Myocyte (in vitro differentiated cells): ENCODE results near the gene BNC2. TPM values are rescaled to one million over a fixed set of nuclear protein-coding genes. Genes with fewer than 3 reads are reported as not detected.

Experiments used
- DNase-seq: peaks from one replicate; pipeline ENCODE4 v3.0.0-alpha.2; 2012; ENCODE audit warnings: low read depth
- total RNA-seq: library from RNA; depleted of rRNA; stranded (reverse); fragments of >200 nt; gene quantifications from 2 replicates; pipeline ENCODE4 v1.2.3, GENCODE V29; 2014

Gene BNC2
- total RNA-seq, 1 donor from 2014 or later = 32.4 TPM

DNA sequence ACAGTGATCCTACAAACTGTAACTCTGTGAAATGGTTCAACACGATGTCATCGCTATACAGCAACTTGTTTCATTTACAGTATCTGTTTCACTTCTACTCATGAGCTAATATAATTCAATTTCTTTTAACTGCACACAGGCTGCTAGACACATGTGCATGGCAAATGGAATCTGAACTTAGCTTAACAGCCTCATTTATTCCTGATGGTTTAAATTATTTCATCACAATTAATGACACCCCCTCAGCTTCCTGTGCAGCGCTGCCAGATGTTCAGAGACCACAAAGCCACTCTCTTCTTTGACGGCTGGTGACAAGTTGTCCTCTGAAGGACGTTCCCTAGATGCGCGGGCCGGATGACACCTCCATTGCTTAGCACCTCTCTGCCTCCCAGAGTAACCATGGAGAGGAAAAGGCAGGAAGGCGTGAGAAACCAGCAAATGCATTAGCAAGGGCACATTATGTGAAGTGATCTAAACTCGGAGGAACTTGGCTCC, 191.1 kb downstream of the BNC2 start:
- DNase-seq = no peak

DNA sequence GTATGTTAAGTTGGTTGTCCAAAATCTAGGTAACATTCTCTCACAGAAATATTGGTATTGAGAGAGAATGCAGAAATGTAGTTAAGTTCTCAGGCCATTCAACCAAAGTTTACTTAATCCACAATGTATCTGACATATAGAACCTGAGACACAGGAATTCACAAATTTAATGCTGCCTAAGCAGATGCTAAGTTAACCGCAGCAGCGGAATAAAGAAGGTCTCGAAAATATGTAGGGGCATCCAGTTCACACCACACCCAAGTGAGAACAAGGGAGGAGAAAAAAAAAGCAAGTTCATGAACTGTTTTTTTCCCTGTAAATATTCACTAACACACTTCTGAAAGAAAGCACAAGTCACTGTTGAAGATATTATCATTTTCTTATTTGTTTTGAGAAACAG, 194.0 kb downstream of the BNC2 start:
- no peak for DNase-seq

DNA sequence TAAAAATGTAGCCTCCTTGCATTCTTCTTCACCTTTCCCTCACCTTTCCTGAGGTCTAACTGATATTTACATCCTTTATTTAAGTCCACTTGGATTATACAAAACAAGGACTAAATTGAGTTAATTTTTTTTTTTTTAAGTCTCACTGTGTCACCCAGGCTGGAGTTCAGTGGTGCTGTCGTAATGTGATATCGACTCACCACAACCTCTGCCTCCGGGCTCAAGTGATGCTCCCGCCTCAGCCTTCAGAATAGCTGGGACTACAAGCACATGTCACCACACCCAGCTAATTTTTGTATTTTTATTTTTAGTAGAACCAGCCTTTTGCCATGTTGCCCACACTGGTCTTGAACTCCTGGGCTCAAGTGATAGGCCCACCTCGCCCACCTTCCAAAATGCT, 195.3 kb downstream of the BNC2 start:
- peak; percentile 31 for DNase-seq

DNA sequence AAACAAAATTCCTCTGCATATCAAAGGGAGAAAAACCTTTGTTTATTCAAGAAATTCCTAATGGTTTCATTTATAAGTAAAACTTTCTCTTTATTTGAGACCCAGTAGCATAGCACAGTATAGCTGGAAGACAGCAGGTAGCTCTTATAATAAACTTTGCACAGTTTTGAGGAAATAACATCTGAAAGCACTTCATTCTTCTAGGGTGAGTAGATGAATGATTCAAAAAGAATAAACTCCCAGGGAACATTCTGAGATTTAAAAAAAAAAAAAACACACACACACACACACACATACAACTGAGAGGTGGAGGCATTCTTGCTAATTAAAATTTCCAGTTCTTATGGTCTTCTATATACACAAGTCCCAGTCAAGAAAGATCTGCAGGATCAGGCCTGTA, 197.3 kb downstream of the BNC2 start:
- no peak for DNase-seq

DNA sequence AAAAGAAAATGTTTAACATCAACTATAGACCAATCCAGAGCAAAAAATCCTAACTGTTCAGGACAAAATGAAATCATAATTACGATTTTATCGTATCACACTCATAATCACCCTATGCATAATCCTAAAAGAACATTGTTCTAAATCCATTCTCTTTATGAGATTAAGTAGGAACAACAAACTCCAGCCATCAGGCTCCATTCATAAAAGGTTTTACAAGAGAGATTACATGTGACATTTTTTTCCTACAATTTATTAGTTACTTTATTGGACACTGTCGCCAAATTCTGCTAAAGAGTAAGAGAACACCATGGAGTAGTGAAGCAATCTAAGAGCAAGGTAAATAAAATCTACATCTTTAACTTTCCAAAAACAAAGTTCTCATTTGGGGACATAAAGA, 198.0 kb downstream of the BNC2 start:
- no peak for DNase-seq

DNA sequence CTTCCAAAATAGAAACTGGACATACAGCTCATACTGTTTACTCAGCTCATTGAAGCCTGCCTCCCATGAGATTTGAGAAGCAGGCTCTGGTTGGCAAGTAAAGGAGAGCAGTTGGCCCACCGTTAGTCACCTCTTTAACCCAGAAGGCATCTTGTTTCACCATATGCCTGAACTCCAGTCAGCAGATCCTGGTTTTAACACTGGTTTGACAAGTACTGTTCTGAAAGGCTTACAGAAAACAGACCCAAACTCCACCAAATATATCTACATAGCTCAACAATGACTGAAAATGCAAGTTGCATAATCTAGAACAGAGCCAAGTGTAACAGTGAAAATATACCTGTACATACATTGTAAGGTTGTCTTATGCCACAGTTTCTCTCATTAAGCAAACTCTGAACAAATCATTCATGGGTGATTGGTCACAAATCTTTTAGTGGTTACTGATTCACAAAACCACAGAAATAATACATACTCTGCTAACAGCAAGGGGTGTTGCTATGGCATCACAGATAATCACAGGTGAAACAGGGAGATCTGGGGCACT, 198.8 kb downstream of the BNC2 start:
- DNase-seq = peak; percentile 64

DNA sequence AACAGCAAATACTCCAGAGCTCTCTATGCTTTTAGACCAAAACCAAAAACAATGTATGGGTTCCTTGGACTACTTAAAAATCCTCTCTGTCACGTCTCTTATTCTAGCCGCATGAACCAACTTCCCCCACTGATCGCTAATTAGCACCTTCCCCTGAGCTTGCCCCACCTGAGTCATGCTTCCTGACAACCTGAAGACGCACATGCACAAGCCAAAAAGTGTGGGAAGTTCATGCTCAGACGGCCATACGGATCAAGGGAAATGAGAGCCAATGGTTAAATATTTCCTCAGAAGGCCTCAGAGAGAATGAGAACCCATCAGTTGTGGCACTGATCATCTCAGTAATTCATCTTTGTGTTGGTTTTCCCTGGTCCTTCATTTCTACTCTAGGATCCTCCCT, 199.7 kb downstream of the BNC2 start:
- DNase-seq = no peak

DNA sequence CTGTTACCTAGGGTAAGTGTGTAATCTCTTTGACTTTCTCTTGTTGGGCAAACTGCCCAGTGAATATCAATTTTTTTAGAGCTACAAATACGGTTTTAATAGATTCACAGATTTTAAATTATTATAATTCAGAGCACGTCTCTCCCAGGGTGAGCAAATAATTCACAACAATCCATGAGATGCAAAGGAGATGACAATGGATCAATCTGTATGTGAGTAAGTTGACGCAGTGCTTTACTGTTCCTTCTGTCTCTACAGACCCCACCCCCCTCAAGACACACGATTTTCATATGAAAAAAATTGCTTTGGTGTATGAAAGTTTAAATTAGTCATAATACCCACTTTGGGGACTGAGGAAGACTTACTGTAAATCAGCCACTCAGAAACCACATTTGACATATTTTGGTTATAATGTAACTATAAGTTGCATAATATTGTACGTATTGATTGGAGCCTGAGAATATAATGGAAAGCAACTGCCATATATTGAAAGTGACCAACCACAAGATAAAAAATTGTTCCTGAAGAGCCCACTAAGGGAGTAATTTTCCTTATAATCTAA, 201.7 kb downstream of the BNC2 start:
- DNase-seq = no peak

DNA sequence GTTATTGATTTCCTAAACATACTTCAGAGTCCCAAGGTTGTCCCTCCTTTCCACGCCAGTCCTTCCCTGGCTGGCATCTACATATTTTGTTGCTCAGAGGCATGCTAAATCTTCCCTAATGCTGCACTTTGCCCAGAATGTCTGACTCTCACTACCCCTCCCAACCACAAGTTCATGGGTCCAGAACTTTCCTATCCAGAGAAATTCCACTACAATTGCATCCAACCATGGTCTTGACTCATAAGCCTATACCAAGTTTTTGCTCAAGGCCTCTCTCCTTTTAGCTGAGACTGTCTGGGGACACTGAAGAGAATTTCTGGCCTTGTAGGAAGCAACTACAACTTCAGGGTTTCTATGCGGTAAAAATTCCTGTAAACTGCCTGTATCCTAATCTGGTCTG, 206.3 kb downstream of the BNC2 start:
- DNase-seq = no peak

DNA sequence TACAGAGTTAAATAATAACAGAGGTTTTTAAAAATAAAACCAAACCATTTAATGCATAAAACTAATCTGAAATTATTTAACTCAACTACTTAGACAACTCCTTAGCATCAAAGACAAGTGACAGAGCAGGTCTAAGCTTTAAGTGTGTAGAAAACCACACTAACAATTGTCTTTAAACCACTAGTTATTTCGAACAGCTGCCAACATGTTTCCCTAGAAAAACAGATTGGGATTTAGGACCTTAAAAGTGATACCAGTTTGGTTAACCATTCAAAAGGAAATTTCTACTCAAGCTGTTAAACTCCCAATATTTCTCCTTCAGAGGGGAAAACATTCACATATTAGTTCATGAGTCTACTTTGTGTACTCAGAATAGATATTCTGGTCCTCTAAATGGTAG, 208.7 kb downstream of the BNC2 start:
- DNase-seq = peak; percentile 64

DNA sequence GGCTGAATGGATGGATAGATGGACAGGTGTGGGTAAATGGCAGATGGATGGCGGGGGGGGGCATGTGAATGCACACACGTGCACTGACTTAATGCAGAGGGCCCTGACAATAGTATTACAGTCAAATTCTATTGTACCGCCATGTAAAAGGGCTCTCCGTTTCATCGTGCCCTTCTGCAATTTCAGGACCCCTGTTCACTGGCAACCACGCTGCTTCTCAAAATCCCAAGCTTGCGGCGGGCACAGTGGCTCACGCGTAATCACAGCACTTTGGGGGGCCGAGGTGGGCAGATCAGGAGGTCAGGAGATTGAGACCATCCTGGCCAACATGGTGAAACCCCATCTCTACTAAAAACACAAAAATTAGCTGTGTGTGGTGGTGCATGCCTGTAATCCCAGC, 211.4 kb downstream of the BNC2 start:
- DNase-seq = no peak

DNA sequence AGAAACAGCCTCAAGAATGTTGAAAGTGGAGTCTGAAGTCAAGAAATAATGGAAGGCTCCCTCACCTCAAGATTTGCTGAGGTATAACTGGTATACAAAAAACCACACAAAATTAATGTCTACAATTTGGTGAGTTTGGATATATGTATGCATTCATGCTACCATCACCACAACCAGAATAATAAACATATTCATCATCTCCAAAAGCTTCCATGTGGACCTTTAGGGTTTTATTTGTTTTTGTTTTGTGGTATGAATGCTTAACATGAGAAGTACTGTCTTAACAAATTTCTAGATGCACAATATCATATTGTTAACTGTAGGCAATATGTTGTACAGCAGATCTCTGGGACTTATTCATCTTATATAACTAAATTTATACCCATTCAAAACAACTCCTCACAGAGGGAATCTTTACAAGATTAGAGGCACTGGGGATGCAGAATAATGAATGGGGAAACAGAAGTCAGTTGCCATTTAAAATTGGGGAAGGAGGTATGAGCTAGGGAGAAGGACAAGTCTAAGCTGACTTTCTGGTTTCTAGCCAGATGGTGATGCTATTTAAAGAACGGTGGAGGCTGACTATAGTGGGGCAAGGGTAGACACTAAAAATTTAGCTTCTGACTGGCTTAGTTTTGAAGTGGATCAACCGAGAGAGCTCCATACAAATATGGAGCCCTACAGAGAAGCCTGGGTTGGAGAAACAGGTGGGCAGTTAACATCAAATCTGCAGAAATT, 213.9 kb downstream of the BNC2 start:
- peak; percentile 43 for DNase-seq

DNA sequence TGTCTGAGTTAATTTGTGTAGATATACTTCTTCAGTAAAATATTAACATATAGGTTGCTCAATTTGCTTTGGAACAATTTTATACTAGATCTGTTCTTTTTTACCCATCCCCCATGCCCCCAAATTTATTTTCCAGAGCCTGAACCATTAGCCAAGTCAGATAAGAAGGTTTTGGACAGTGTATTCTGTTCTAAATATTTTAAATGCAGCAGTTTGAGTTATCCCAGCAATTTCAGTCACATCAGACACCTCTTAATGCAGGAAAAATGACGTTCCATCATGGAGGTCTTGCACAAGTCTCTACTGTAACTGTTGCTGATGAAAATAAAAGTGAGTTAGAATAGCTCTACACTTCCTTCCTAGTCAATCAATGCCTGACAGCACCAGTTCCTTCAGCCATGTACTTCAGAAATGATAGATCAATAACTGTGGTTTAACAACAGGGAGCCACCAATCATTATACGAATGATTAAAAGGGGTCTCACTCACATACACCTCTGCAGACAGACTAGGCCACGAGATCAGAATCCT, 215.8 kb downstream of the BNC2 start:
- no peak for DNase-seq

DNA sequence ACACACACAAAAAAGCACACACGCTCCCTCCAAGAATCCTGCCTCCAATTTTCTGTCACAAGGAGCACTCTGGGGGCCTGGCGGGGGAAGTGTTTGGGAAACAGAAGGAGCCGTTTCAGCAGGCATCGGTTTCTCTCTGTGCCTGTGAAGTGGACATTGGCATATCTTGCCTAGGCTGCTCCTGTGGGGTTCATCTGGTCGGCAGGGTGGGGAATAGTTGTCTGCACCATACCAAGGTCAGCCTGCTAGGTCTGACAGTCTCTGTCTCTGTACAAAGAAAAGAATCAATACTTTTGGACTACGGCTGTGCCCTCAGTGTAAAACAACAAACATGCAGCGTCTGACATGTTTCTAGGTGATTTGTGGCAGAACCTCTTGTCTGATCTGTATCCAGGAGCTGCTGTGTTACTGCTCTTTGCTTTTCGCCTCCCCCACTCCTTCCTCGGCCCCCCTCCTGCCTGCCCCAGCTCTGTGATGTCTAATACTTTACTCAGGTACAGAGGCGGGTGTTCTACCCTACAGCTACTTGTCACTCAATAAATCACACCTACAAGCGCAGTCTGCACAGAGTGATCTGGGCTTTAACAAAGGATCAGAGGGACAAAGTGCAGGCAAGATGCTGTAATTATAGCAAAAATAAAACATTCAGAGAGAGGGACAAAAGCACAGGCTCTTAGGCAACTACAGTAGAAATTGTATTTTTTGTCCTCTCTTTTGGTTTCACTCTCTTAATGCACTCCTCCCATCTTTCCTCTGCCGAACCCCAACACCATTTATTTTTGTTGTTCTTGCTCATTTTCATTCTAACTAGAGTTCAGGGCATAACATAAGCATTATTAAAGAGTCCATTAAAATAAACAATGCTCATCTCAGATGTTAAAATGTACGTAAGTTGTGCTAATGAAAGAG, 216.7 kb downstream of the BNC2 start:
- no peak for DNase-seq

DNA sequence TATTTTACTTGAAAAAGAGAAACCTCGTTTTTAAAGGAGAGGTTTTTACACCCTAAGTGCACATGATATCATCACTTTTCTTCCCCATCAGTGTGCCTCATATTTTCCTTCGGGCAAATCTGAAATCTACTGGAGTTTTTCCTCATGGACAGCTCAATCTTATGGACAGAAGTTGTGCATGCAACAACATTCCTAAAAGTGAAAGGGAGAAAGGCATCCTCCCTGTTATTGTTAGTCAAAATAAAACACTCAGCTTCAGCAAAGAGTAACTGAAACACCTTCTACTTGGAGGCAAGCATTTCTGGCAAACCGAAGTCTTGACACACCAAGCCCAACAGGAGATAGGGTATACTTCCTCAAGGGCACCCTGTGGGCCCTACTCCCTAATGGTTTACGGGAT, 217.9 kb downstream of the BNC2 start:
- no peak for DNase-seq

DNA sequence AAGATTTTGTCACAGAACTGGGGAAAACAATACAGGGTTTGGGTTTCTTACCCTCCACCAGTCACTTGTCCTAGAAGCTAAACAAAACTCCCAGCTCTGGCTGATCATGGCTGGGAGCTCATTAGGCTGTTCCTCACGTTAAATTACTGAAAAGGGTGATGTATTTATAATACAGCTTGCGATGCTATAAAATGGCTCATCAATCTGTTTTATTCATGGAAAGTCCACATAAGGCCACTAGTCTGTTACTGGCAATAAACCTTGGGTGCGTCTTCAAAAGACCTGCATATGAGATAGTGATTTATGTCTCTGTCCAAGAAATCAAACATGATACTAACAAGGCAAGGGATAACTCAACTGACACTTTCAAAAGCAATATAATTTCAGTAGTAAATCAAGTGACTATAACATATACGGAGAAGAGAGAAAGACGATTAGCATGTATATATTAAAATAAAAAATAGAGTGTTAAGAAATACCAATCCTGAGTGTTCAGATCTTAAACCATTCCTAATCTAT, 219.0 kb downstream of the BNC2 start:
- no peak for DNase-seq

DNA sequence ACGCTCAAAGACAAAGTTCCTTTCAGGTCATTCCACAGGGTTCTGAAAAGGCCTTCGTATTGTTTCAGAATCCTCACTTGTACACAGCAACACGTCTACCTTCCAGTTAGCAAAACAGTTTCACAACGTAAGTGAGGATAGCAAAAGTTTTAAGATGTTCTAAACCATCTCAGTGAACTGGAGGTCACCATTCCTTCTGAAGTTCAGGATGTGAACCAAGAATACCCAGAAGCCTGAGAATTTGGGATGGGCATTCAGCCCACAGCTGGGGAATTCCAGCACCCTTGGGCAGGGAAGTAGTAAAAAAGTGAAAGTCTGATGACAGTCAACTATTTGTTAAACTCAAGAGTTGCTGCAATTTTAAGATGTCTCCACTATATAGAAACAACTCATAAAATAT, 224.5 kb downstream of the BNC2 start:
- DNase-seq = peak; percentile 33

DNA sequence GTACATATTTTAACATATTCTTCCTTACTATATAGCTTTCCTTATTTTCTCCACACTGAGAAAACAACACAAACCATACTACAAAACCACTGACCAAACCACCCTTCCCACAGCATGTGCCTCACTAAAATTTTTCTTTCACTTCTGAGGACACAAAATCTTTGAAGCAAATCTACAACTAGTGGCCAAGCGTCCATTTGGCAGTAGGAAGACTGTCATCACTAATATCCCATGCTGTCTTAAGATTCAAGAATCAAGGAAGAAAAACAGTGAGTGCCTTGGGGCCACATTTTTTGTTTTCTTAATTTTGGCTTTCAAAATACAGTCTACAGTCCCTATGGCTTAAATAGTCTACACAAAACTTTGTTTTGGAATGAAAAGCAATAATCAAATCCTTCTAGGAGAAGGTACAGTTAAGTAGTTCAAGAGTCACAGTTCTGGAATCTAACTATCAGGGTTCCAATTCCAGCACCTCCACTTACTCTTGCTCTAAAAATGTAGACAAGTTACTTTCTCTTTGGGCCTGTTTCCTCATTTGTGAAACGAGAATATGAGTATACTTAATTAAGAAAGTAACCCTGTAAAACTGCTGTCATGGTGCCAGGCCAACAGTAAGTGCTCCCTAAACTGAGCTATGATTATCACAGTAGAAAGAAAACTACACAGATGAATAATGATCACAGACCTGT, 227.9 kb downstream of the BNC2 start:
- no peak for DNase-seq

DNA sequence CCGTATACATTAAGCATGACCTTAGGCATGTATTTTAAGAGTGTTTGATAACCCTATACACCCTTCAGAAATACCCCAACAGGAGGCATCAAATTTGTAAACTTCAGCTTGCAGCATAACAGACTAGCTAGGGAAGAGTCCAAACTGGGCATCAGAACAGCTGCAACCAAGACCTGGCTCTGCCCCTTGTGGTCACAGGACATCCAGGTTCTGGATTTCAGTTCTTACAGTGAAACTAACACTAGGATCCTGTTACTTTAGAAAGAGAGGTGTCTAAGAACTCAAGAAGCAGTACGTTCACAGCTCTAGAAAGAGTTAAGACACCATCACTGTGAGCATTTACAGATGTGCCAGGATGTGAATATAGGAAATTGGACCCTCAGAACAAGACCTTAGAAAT, 229.8 kb downstream of the BNC2 start:
- DNase-seq = peak; percentile 82

DNA sequence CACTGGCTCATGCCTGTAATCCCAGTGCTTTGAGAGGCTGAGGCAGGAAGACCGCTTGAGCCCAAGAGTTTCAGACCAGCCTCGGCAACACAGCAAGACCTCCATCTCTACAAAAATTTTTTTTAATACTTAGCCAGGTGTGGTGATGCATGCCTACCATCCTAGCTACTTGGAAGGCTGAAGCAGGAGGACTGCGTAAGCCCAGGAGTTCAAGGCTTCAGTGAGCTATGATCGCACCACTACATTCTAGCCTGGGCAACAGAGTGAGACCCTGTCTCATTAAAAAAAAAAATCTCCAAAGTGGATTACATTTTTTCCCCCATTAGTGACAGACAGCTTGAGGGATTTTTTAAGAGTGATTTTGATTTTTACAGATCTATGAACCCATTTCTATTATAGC, 230.8 kb downstream of the BNC2 start:
- DNase-seq = no peak

DNA sequence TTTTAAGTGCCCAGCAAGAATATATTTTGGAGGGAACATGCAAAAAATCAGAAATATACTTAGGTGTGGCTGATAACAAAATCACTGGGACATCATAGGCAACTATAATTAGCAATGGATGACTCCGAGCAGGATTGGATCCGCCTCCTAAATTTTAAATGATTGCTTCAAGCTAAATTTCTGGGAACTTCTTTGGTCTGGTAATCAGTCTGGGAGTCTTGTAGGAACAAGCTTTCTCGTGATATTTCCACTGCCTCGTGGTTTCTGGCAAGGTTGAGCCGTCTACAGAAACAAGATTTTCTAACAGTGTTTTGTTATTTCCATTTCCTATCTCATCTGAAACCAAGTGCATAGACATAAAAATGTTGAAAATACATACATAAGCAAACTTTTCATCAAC, 232.6 kb downstream of the BNC2 start:
- DNase-seq = peak; percentile 25
